ENCODE data around the gene OR4D1.
A peak's percentile ranks its signal among the peaks of the same experiment; 100 is the strongest.

OR4D1 gene

GRCh38 chr17:58195518-58196123 lies 47.4 kb downstream of the OR4D1 start:
- DNase-seq = no peak

GRCh38 chr17:58196610-58197009 lies 48.4 kb downstream of the OR4D1 start:
- DNase-seq = no peak

- DNase-seq = peak; percentile 56
Observed at GRCh38 chr17:58200024-58200633, 51.9 kb downstream of the OR4D1 start.

DNA sequence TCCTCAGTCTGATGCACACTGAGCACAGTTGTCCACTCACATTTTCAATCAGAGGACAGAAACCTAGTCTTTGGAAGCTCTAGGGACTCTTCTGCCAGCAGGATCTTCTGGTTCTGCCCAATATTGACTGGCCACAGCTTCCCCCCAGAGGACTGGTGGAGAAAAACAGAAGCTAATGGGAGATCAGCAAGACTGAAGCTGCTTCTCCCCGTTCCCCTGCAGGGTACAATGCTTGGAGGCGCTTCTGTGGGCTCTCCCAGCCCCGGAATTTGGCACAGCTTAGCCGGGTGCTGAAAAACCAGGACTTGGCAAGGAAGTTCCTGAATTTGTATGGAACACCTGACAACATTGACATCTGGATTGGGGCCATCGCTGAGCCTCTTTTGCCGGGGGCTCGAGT lies 54.7 kb downstream of the OR4D1 start:
- DNase-seq = no peak

- DNase-seq = no peak
Observed at GRCh38 chr17:58204796-58205195, 56.6 kb downstream of the OR4D1 start.

- no peak for DNase-seq
Observed at GRCh38 chr17:58205936-58206335, 57.8 kb downstream of the OR4D1 start.

DNA sequence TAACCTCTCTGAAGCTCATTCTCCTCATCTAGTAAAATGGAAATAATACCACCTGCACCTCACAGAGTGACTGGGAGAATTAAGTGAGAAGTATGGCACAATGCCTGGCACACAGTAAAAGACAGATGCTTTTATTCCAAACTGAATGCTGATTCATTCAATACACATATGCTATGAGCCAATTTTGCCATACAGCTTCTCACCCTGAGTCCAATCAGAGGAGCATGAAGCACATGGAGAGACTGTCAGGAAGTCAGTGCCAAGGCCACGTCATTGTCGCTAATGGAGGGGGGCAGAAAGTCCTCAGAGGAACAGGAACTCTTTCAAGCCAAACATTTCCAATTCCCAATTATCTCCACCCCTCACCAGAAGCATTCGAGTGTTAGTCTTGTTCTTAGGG lies 59.3 kb downstream of the OR4D1 start:
- no peak for DNase-seq

GRCh38 chr17:58208344-58208743 lies 60.2 kb downstream of the OR4D1 start:
- DNase-seq = no peak

Measured in activated T-cell treated with anti-CD3 and anti-CD28 coated beads, Interleukin-2, amount 50 U/mL, for 1 hour (primary cell).